ENCODE data around the gene FAM20A.

GRCh38 chr17:68613739-68614298, 12.7 kb upstream of the FAM20A start:
- TF ChIP-seq CTCF (IDR thresholded peaks at IDR 0.05; ENCODE audit: low read depth, low read length, missing input control) = peak; percentile 70
- peak; percentile 27 for TF ChIP-seq TAF1 (conservative IDR thresholded peaks at IDR 0.05)
